Thymus (tissue), 2 donors: ENCODE data around the gene BDH1. TPM values are rescaled to one million over a fixed set of nuclear protein-coding genes. Genes with fewer than 3 reads are reported as not detected.

Experiments used
- polyA plus RNA-seq: library from polyadenylated mRNA; stranded (reverse); fragments of 200-250 nt; gene quantifications from one replicate; pipeline ENCODE4 v1.2.3, GENCODE V29; 2013
- total RNA-seq: library from RNA; stranded (reverse); fragments of 120-200 nt; gene quantifications from one replicate; pipeline ENCODE4 v1.2.4, GENCODE V29; 2013
- donor health status: healthy.

The BDH1 gene
- total and polyA plus RNA-seq, 2 donors = 13.2 to 25.1 TPM

Other genes with a start within 250 kb of the BDH1 start
- 5.9 TPM for gene RUBCN, start 180.9 kb upstream of the BDH1 start, total RNA-seq
- gene RUBCN, start 180.9 kb upstream of the BDH1 start, polyA plus RNA-seq = 12.0 TPM
- gene FYTTD1, start 193.9 kb upstream of the BDH1 start, total RNA-seq = 41.2 TPM
- 24.2 TPM for gene FYTTD1, start 193.9 kb upstream of the BDH1 start, polyA plus RNA-seq
- 25.4 TPM for gene LRCH3, start 235.3 kb upstream of the BDH1 start, total RNA-seq
- 76.6 TPM for gene LRCH3, start 235.3 kb upstream of the BDH1 start, polyA plus RNA-seq